ENCODE results near the gene MVB12B. TPM values are rescaled to one million over a fixed set of nuclear protein-coding genes. Genes with fewer than 3 reads are reported as not detected.

Gene MVB12B
- total RNA-seq, 1 experiment from 2014 or later, result 5.8 TPM

- no peaks in the 10 kb centered on the region for H3K27me3 Mint-ChIP-seq (ENCODE audit: low read depth)
- H3K27ac ChIP-seq (ENCODE audit: insufficient read length, low read depth, low read length), result no peak overlapping the region
- no peak overlapping the region for H4K91ac ChIP-seq (ENCODE audit: insufficient read length, low read depth, low read length)
- H4K8ac ChIP-seq (replicated peaks; ENCODE audit: insufficient read length, low read depth, low read length), result no peak overlapping the region
- no peak overlapping the region for H2BK20ac ChIP-seq (ENCODE audit: low read depth, low read length, poor library complexity, severe bottlenecking)
- H3K79me2 ChIP-seq (ENCODE audit: insufficient read depth, low read length), result no peaks in the 10 kb centered on the region
- H3K23me2 ChIP-seq (ENCODE audit: insufficient read length, low read depth, low read length, poor library complexity, severe bottlenecking), result no peaks in the 10 kb centered on the region
- H2AFZ ChIP-seq (ENCODE audit: low read length), result no peak overlapping the region
- no peak overlapping the region for H2BK120ac ChIP-seq (ENCODE audit: low read depth, low read length, poor library complexity, severe bottlenecking)
- no peak overlapping the region for H2BK15ac ChIP-seq (ENCODE audit: low read depth, low read length)
- no peak overlapping the region for H2BK12ac ChIP-seq (ENCODE audit: insufficient read length, low read depth, low read length)
- no peak for DNase-seq
- no peak overlapping the region for H2AK5ac ChIP-seq (ENCODE audit: insufficient read length, low read length)
- H4K5ac ChIP-seq (ENCODE audit: insufficient read length, low read depth, low read length), result no peak overlapping the region
- H3K18ac ChIP-seq (ENCODE audit: insufficient read length, low read depth, low read length), result no peak overlapping the region
- no peak overlapping the region for H3K9ac ChIP-seq (ENCODE audit: extremely low read depth, insufficient read length, low read length)
- no peaks in the 10 kb centered on the region for H3K4me1 ChIP-seq (ENCODE audit: insufficient read depth, low read length)
- peak overlapping the region; percentile 7 to 95 (median 58); a peak in 3 of 7 replicates for H3K27ac Mint-ChIP-seq
- no peaks in the 10 kb centered on the region for H3K79me1 ChIP-seq (ENCODE audit: insufficient read depth, low read depth, low read length, poor library complexity, severe bottlenecking)
- no peaks in the 10 kb centered on the region for H3K9me3 Mint-ChIP-seq
- H3K4me1 Mint-ChIP-seq, result peaks cover 11 to 23% of the 10 kb centered on the region in 2 experiments
- H3K56ac ChIP-seq (ENCODE audit: insufficient read length, low read depth, low read length), result no peak overlapping the region
- TF ChIP-seq CTCF (conservative IDR thresholded peaks at IDR 0.05), result no peak
- H3T11ph ChIP-seq (ENCODE audit: low read length), result no peak overlapping the region
- H4K20me1 ChIP-seq (ENCODE audit: control insufficient read depth, insufficient read depth, insufficient read length), result no peaks in the 10 kb centered on the region
- WGBS (ENCODE audit: extremely low coverage, insufficient read length, low lambda C conversion rate), result no CpG with 5 or more reads among the region's 13 CpGs
- no peaks in the 10 kb centered on the region for H3K9me3 ChIP-seq (ENCODE audit: control insufficient read depth, low read depth, low read length)
- H3K4me2 ChIP-seq (ENCODE audit: insufficient read depth, insufficient read length, low read length), result no peak overlapping the region
- H3K27me3 ChIP-seq (ENCODE audit: insufficient read depth, low read length), result peaks cover 2% of the 10 kb centered on the region; the same call in 1 of the 2 replicates
- H3K4me3 Mint-ChIP-seq, result no peak overlapping the region
- no peak overlapping the region for H3K4ac ChIP-seq (ENCODE audit: low read depth, low read length)
- no peak overlapping the region for H2BK5ac ChIP-seq (ENCODE audit: insufficient read length, low read length)
- H3K36me3 Mint-ChIP-seq (ENCODE audit: insufficient read depth in 1 of 3, low read depth in 3 of 3), result no peaks in the 10 kb centered on the region
- no peak overlapping the region for H3K23ac ChIP-seq (ENCODE audit: insufficient read length, low read depth, low read length)
- 0 out of 2 replicates have a peak overlapping the region, but pooled peaks have one; percentile 54 for H3K14ac ChIP-seq (ENCODE audit: insufficient read depth, low read length)
Observed at GRCh38 chr9:126438741-126439401, 112.2 kb downstream of the MVB12B start.
